ENCODE data around the gene COL9A3.
A peak's percentile ranks its signal among the peaks of the same experiment; 100 is the strongest.

COL9A3 gene

GRCh38 chr20:62882426-62882825, 65.6 kb downstream of the COL9A3 start:
- no peak for DNase-seq

GRCh38 chr20:62884556-62884955, 67.7 kb downstream of the COL9A3 start:
- DNase-seq = no peak

- no peak for DNase-seq
Observed at GRCh38 chr20:62885046-62885895, 68.4 kb downstream of the COL9A3 start.

- no peak for DNase-seq
Observed at GRCh38 chr20:62885896-62886708, 69.3 kb downstream of the COL9A3 start.

- no peak for DNase-seq
Observed at GRCh38 chr20:62886709-62887058, 69.8 kb downstream of the COL9A3 start.

- peak; percentile 4 for DNase-seq
Observed at GRCh38 chr20:62887152-62887859, 70.5 kb downstream of the COL9A3 start.

GRCh38 chr20:62887860-62888239, 71.0 kb downstream of the COL9A3 start:
- DNase-seq = no peak

GRCh38 chr20:62888406-62888805, 71.6 kb downstream of the COL9A3 start:
- no peak for DNase-seq

- DNase-seq = no peak
Observed at GRCh38 chr20:62888910-62889309, 72.1 kb downstream of the COL9A3 start.

- DNase-seq = no peak
Observed at GRCh38 chr20:62889411-62889810, 72.6 kb downstream of the COL9A3 start.

- DNase-seq = no peak
Observed at GRCh38 chr20:62889871-62890270, 73.0 kb downstream of the COL9A3 start.

- DNase-seq = no peak
Observed at GRCh38 chr20:62890444-62890843, 73.6 kb downstream of the COL9A3 start.

Measured in kidney glomerular epithelial cell (primary cell).